ENCODE results near the gene TMEM150B.
A peak's percentile ranks its signal among the peaks of the same experiment; 100 is the strongest.

The TMEM150B gene

DNA sequence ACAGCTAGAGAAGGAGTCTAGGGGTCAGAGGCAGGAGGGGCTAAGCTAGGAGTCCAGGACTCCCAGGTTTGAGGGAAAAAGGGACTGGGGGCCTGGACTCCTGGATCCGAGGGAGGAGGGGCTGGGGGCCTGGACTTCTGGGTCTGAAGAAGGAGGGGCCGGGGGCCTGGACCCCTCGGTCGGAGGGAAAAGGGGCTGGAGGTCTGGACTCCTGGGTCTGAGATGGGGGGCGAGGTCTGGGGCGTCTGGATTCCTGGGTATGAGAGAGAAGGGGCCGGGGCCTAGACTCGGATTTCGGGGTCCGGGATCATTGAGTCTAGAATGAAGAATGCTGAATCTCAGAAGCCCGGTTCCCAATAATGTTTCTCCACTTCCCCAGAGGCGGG lies 22.8 kb downstream of the TMEM150B start:
- H3K27ac ChIP-seq (ENCODE audit: low read depth, low read length) = no peak overlapping the region
- 95% methylated on average over 12 of the region's 12 CpGs for WGBS
- peaks cover 63% of the 10 kb centered on the region for H3K36me3 ChIP-seq (ENCODE audit: insufficient read depth, low read length)
- peaks cover 9% of the 10 kb centered on the region for H3K4me1 ChIP-seq (ENCODE audit: insufficient read depth, low read length)
- no peak overlapping the region for H3K9ac ChIP-seq (ENCODE audit: low read depth, low read length)
- H3K9me3 ChIP-seq (ENCODE audit: insufficient read depth, low read depth, low read length) = no peaks in the 10 kb centered on the region
- no peak overlapping the region for H3K4me3 ChIP-seq (ENCODE audit: low read length)
- no peaks in the 10 kb centered on the region for H3K27me3 ChIP-seq (ENCODE audit: insufficient read depth, low read length)

DNA sequence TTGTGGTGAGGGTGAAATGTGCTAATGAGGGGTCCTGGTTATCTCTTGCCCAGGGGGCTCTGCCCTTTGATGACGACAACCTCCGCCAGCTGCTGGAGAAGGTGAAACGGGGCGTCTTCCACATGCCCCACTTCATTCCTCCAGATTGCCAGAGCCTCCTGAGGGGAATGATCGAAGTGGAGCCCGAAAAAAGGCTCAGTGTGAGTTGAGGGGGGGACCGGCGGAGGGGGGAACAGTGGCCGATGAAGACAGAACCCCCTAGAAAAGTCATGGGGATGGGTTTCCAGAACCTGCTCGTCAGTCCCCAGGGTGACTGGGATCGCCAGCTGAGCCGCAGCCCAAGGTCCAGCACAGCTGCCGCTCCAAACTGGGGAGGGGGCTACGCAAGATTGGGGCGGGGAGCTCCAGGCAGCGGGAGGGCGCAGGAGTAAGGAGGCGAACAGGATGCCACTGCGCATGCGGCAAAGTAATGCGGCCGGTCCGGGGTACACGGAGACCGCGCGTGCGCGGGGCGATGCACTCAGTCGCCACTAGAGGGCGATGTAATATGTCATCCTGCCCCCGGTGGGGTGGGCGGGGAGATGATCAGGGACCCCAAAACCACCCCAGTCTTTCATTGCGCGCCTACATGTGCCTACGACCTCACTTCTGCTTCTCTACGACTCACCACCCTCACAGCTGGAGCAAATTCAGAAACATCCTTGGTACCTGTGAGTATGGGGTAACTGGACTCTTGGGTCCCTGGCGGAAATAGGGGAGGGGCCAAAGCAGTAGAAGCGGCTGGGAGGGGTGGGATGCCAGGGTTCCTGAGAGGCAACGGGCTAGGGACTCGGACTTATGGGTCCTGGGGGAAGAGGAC lies 23.5 kb downstream of the TMEM150B start:
- WGBS = 27% methylated on average over 41 of the region's 42 CpGs
- Histone ChIP-seq H3K27ac (ENCODE audit: low read depth, low read length) (no peak overlapping the region), H3K36me3 (ENCODE audit: insufficient read depth, low read length) (peaks cover 60% of the 10 kb centered on the region), H3K9me3 (ENCODE audit: insufficient read depth, low read depth, low read length) (no peaks in the 10 kb centered on the region), H3K27me3 (ENCODE audit: insufficient read depth, low read length) (no peaks in the 10 kb centered on the region), H3K9ac (ENCODE audit: low read depth, low read length) (0 out of 2 replicates have a peak overlapping the region, but pooled peaks have one; percentile 5), H3K4me3 (ENCODE audit: low read length) (peak overlapping the region; percentile 34; the same call in 1 of the 2 replicates), H3K4me1 (ENCODE audit: insufficient read depth, low read length) (peaks cover 9% of the 10 kb centered on the region)

DNA sequence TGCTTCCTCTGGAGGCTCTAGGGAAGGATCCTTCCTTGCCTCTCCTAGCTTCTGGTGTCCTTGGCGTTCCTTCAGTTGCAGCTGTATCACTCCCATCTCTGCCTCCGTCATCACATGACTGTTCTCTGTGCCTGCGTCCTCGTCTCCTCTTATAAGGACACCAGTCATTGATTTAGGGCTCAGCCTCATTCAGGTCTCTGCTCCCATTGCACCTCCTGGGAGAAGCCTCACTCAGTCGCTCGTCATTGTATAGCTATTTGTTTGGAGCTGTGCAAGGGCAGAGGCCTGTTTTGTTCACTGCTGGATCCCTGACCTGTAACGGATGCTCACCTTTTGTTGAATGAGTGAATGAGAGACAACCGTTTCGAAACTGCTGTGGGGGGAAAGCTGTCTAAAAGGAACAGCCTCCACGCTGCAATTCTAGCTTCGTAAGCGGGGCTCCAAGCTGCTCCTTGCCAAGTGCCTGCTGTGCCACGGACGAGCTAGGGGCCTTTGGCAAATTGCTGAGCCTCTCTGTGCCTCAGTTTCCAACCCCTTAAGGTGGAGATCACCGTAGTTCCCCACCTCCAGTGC lies 24.2 kb downstream of the TMEM150B start:
- Histone ChIP-seq H3K9me3 (ENCODE audit: insufficient read depth, low read depth, low read length) (no peaks in the 10 kb centered on the region), H3K4me1 (ENCODE audit: insufficient read depth, low read length) (peaks cover 9% of the 10 kb centered on the region), H3K36me3 (ENCODE audit: insufficient read depth, low read length) (peaks cover 56% of the 10 kb centered on the region), H3K4me3 (ENCODE audit: low read length) (no peak overlapping the region), H3K9ac (ENCODE audit: low read depth, low read length) (0 out of 2 replicates have a peak overlapping the region, but pooled peaks have one; percentile 5), H3K27ac (ENCODE audit: low read depth, low read length) (no peak overlapping the region), H3K27me3 (ENCODE audit: insufficient read depth, low read length) (no peaks in the 10 kb centered on the region)
- 83% methylated on average over 15 of the region's 15 CpGs for WGBS

DNA sequence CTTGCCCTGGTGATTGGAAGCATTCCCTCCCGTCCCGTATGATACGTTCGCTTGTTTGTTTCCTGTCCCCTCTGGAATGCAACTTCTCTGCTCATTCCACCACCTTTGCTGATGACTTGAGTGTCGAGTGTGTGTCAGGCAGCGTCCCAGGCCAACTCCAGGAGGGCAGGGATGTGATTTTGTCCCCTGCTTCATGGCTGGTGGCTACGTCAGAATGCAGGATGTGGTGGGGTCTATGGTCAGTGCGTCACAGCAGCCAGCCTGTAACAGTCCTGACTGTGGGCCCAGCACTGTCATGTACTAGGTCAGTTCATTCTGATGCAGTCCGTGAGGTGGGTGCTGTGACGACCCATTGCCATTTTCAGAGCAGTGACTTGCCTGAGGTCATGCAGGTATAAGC lies 25.1 kb downstream of the TMEM150B start:
- no peaks in the 10 kb centered on the region for H3K9me3 ChIP-seq (ENCODE audit: insufficient read depth, low read depth, low read length)
- H3K36me3 ChIP-seq (ENCODE audit: insufficient read depth, low read length) = peaks cover 56% of the 10 kb centered on the region
- H3K27me3 ChIP-seq (ENCODE audit: insufficient read depth, low read length) = no peaks in the 10 kb centered on the region
- no peak overlapping the region for H3K4me3 ChIP-seq (ENCODE audit: low read length)
- no peak overlapping the region for H3K9ac ChIP-seq (ENCODE audit: low read depth, low read length)
- 91% methylated on average over 10 of the region's 10 CpGs for WGBS
- H3K4me1 ChIP-seq (ENCODE audit: insufficient read depth, low read length) = peaks cover 9% of the 10 kb centered on the region
- H3K27ac ChIP-seq (ENCODE audit: low read depth, low read length) = no peak overlapping the region

DNA sequence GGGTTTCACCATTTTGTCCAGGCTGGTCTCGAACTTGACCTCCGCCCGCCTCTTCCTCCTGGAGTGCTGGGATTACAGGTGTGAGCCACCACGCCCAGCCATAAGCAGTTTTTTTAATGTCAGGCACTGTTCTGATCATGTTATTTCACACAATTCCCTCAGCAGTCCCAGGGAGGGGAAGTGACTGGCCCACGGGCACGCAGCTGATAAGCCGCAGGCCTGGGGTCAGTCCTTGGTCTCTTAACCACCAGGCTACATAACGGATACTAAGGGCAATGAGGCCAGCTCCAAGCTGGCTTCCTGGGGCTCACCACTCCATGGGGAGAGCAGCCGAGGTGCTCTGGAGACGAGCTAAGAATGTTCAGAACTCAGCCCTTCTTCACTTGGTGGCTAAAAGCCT lies 27.9 kb downstream of the TMEM150B start:
- 95% methylated on average over 10 of the region's 10 CpGs for WGBS
- H3K9ac ChIP-seq (ENCODE audit: low read depth, low read length) = no peak overlapping the region

DNA sequence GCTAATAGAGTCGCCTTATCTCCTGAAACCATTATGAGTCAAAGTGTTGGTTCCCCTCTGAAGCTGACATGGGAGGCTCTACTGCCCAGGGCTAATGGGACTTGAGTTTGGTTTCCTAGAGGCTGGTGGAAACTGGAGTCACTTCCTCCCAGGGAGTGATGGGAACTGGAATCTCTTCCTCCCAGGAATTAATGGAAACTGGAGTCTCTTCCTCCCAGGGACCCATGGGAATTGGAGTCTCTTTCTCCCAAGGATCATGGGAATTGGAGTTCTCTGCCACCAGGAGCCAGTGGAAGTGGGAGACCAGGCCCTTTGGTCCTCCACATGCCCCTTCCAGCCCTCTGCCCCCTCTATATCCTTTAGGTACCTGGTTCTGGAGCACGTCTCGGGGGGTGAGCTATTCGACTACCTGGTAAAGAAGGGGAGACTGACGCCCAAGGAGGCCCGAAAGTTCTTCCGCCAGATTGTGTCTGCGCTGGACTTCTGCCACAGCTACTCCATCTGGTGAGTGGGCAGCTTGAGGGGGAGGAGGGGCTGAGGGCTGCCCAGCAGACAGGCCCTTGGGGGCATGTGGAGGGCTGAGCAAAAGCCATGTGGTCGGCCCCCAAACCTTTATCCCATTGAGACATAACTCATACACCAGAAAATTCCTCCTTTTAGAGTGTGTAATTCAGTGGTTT lies 35.9 kb downstream of the TMEM150B start:
- Histone ChIP-seq H3K4me3 (ENCODE audit: low read length) (no peak overlapping the region), H3K27me3 (ENCODE audit: insufficient read depth, low read length) (no peaks in the 10 kb centered on the region), H3K9me3 (ENCODE audit: insufficient read depth, low read depth, low read length) (no peaks in the 10 kb centered on the region), H3K9ac (ENCODE audit: low read depth, low read length) (no peak overlapping the region), H3K27ac (ENCODE audit: low read depth, low read length) (no peak overlapping the region), H3K36me3 (ENCODE audit: insufficient read depth, low read length) (peaks cover 45% of the 10 kb centered on the region), H3K4me1 (ENCODE audit: insufficient read depth, low read length) (no peaks in the 10 kb centered on the region)
- 97% methylated on average over 8 of the region's 9 CpGs for WGBS

More for the DNA sequence above, 27.9 kb downstream of the TMEM150B start:
- Histone ChIP-seq H3K4me1 (ENCODE audit: insufficient read depth, low read length) (peaks cover 9% of the 10 kb centered on the region), H3K4me3 (ENCODE audit: low read length) (no peak overlapping the region), H3K27me3 (ENCODE audit: insufficient read depth, low read length) (no peaks in the 10 kb centered on the region), H3K9me3 (ENCODE audit: insufficient read depth, low read depth, low read length) (no peaks in the 10 kb centered on the region), H3K36me3 (ENCODE audit: insufficient read depth, low read length) (peaks cover 48% of the 10 kb centered on the region), H3K27ac (ENCODE audit: low read depth, low read length) (no peak overlapping the region)

DNA sequence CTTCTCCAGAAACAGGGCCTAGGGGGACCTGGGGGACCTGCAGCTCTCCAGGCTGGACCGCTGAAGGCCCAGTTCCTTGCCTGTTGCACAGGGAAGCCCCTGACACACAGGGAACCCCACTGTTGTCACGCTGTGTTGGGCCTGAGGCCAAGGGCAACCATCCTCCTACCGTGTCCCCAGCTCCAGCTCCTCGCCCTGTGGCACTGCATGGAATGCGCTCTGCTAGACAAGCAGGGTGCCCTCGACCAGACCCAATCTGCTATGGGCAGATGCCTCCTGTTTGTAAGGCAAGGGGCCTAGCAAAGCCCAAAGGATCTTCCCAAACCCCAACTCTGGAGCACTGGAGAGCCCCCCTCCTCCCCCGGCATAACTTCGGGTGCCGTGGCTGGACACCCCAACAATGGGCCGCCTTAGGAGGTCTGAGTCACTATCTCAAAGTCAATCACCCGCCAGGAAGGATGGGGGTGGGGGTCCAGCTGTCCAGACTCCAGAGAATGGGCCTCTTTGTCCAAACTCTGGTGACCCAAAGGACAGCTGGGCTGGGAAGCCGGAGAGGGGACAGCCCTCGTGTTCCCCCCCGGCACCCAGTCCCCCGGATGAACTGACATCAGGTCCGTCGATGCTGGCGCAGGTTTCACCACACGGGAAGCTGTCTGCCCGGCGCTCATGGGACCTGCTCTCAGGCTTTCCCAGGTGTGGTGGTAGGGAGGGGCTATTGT lies 37.6 kb downstream of the TMEM150B start:
- Histone ChIP-seq H3K27ac (ENCODE audit: low read depth, low read length) (no peak overlapping the region), H3K36me3 (ENCODE audit: insufficient read depth, low read length) (peaks cover 38% of the 10 kb centered on the region), H3K9ac (ENCODE audit: low read depth, low read length) (no peak overlapping the region), H3K9me3 (ENCODE audit: insufficient read depth, low read depth, low read length) (no peaks in the 10 kb centered on the region), H3K27me3 (ENCODE audit: insufficient read depth, low read length) (no peaks in the 10 kb centered on the region), H3K4me1 (ENCODE audit: insufficient read depth, low read length) (no peaks in the 10 kb centered on the region), H3K4me3 (ENCODE audit: low read length) (no peak overlapping the region)
- 95% methylated on average over 21 of the region's 21 CpGs for WGBS

DNA sequence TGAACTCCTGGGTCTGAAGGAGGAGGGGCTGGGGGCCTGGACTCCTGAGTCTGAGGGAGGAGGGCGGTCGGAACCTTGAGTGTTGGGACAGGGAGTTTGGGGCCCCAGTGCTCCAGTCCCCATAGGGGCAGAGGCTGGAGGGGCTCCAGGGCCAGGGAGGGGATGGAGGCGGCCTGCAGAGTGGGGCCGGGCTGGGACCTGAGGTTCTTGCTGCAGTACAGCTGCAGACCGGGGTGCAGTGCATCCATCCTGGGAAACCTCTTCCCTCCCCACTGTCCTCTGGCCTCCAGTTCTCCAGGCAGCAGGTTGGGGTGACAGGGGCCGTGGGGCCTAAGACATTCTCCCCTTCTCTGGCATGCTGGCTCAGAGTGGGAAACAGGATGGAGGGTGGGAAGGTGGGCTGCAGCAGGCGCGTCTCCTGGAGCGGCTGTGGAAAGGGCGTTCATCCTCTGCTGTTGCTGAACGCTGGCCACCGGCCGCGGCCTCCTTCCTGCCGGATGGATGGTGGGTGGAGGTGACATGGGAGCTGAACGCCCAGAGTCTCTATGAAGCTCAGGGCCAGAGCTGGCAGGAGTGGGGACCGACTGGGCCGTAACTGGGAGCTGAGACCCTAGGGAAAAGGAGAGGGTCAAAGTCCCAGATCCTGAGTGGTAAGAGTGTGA lies 39.8 kb downstream of the TMEM150B start:
- WGBS = 65% methylated on average over 18 of the region's 18 CpGs
- no peaks in the 10 kb centered on the region for H3K4me1 ChIP-seq (ENCODE audit: insufficient read depth, low read length)
- H3K9ac ChIP-seq (ENCODE audit: low read depth, low read length) = peak overlapping the region; percentile 44; the same call in 1 of the 2 replicates
- H3K27me3 ChIP-seq (ENCODE audit: insufficient read depth, low read length) = no peaks in the 10 kb centered on the region
- H3K36me3 ChIP-seq (ENCODE audit: insufficient read depth, low read length) = peaks cover 27% of the 10 kb centered on the region
- H3K4me3 ChIP-seq (ENCODE audit: low read length) = peak overlapping the region; percentile 50
- H3K27ac ChIP-seq (ENCODE audit: low read depth, low read length) = no peak overlapping the region
- H3K9me3 ChIP-seq (ENCODE audit: insufficient read depth, low read depth, low read length) = no peaks in the 10 kb centered on the region

DNA sequence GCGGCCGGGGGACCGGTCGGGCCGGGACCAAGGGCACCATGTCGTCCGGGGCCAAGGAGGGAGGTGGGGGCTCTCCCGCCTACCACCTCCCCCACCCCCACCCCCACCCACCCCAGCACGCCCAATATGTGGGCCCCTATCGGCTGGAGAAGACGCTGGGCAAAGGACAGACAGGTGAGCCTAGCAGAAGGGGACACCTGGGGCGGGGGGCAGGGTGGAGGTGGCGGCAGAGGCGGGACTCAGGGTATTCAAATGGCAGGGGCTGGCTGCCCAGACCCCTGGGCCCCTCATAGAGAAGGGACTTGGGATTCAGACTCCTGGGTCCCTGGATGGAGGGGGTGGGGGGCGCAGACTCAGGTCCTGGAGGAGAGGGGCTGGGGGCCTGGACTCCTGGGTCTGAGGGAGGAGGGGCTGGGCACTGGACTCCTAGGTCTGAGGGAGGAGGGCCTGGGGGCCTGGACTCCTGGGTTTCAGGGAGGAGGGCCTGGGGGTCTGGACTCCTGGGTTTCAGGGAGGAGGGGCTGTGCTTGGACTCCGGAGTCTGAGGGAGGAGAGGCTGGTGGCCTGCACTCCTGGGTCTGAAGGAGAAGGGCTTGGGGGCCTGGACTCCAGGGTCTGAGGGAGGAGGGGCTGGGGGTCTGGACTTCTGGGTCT lies 40.6 kb downstream of the TMEM150B start:
- Histone ChIP-seq H3K4me3 (ENCODE audit: low read length) (peak overlapping the region; percentile 50), H3K9me3 (ENCODE audit: insufficient read depth, low read depth, low read length) (no peaks in the 10 kb centered on the region), H3K9ac (ENCODE audit: low read depth, low read length) (0 out of 2 replicates have a peak overlapping the region, but pooled peaks have one; percentile 44), H3K27me3 (ENCODE audit: insufficient read depth, low read length) (no peaks in the 10 kb centered on the region), H3K27ac (ENCODE audit: low read depth, low read length) (peak overlapping the region; percentile 67; the same call in 1 of the 2 replicates), H3K36me3 (ENCODE audit: insufficient read depth, low read length) (peaks cover 18% of the 10 kb centered on the region), H3K4me1 (ENCODE audit: insufficient read depth, low read length) (no peaks in the 10 kb centered on the region)
- 9% methylated on average over 11 of the region's 16 CpGs for WGBS
